Activated naive CD8-positive, alpha-beta T cell (primary cell): ENCODE data around the gene GRIK3.

Experiments used
- H3K27ac Mint-ChIP-seq: one replicate; pipeline ENCODE4 v1.8.0; 2021; ENCODE audit warnings: mixed read lengths
- H3K27me3 Mint-ChIP-seq: one replicate; pipeline ENCODE4 v1.8.0; 2021; ENCODE audit warnings: mixed read lengths
- H3K36me3 Mint-ChIP-seq: one replicate; pipeline ENCODE4 v1.8.0; 2021; ENCODE audit warnings: mixed read lengths
- H3K4me1 Mint-ChIP-seq: one replicate; pipeline ENCODE4 v1.8.0; 2021; ENCODE audit warnings: low read depth, mixed read lengths
- H3K4me3 Mint-ChIP-seq: one replicate; pipeline ENCODE4 v1.8.0; 2021; ENCODE audit warnings: mild to moderate bottlenecking, mixed read lengths
- H3K9me3 Mint-ChIP-seq: one replicate; pipeline ENCODE4 v1.8.0; 2021; ENCODE audit warnings: low read depth, mixed read lengths

The GRIK3 gene

DNA sequence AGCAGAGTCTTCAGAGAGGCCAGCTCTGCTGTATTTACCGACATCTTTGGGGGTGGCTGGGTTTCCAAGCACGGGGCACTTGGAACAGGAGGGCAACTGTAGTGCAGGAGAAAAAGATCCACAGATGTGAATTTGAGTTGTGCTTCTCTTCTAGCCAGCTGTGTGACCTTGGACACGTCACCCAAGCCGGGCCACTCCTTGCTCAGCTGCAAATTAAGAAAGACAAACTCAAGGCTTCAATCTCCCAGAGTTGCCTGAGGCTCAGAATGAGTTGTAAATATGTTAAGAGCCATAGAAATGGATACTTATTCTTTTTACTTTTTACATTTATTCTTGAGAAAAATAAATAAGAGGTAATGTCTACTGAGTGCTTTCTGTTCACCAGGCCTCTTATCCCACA, 24.3 kb downstream of the GRIK3 start:
- Mint-ChIP-seq H3K27me3 (peaks cover 4% of the 10 kb centered on the region), H3K27ac (no peak overlapping the region), H3K9me3 (no peaks in the 10 kb centered on the region), H3K36me3 (no peaks in the 10 kb centered on the region), H3K4me1 (no peaks in the 10 kb centered on the region), H3K4me3 (no peak overlapping the region)

DNA sequence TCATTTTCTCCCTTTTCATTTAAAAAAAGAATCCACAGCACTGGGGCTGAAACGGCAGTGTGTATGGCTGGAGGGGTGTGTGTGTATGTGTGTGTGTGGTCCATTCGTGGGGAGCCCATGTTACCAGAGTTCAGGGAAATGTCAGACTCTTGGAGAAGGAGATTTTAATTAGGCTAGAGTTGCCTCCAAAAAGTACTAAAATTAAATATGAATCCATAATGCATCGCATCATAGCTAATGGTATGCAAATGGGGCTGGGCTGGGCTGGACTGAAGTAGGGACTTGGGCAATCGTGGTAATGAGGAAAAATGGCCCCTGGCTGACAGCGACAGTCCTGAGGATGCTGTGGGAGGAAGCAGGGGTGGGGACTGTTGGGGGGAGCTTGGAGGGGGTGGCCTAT, 24.8 kb downstream of the GRIK3 start:
- peaks cover 4% of the 10 kb centered on the region for H3K27me3 Mint-ChIP-seq
- no peak overlapping the region for H3K27ac Mint-ChIP-seq
- no peaks in the 10 kb centered on the region for H3K4me1 Mint-ChIP-seq
- H3K36me3 Mint-ChIP-seq: no peaks in the 10 kb centered on the region
- H3K9me3 Mint-ChIP-seq: no peaks in the 10 kb centered on the region
- no peak overlapping the region for H3K4me3 Mint-ChIP-seq

DNA sequence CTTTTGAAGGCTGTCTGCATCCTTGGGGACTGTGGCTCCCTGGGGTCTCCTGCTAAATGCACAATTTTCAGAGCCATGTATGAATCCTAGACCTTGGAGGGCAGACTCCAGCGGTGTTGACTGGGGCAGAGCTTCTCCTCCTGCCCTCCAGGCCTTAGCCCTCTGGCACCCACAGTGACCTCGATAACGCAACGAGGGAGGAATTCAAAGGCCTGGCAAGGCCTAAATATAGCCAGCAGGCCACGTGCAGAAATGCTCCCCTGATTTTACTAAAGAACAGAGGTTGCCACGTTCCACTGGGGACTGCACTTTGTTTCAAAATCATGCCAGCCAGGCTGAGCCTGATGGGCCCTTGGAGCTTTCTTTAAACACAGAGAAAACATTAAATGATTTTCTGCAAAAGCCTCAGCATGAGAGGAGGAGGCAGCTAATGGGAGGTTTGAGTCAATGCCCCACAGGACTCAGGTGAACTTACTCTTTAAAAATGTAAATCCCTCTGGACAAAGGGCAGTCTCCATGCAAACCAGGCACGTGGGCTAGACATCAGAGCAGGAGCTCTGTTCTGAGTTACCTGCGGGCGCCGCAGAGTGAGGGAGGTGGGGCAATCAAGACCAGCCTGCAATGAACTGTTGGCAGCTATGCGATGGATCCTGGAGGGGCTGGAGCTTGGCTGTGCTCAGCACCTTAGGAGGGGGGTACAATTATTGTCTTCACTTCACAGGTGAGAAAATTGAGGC, 28.0 kb downstream of the GRIK3 start:
- H3K4me1 Mint-ChIP-seq: no peaks in the 10 kb centered on the region

DNA sequence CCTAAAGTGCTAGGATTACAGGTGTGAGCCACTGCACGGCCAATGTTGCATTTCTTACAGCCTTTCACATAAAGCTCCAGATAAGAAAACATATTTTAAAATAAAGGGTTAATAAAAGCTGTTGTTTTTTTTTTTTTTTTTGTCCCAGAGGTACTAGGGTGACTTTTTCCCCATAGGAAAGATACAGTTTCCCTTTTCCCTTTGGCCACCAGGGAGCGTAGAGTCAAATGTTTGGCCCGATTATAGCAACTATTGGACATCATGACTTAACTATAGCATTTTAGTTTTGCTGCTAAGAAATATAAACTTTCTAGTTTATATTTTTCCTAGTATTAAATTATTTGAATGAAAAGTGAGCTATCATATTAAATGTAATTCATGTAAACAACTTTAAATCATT, 31.4 kb downstream of the GRIK3 start:
- H3K27ac Mint-ChIP-seq: no peak overlapping the region
- no peaks in the 10 kb centered on the region for H3K4me1 Mint-ChIP-seq
- H3K27me3 Mint-ChIP-seq: peaks cover 1% of the 10 kb centered on the region
- no peaks in the 10 kb centered on the region for H3K36me3 Mint-ChIP-seq
- H3K4me3 Mint-ChIP-seq: no peak overlapping the region
- no peaks in the 10 kb centered on the region for H3K9me3 Mint-ChIP-seq

More for the DNA sequence above, 28.0 kb downstream of the GRIK3 start:
- Mint-ChIP-seq H3K9me3 (no peaks in the 10 kb centered on the region), H3K36me3 (no peaks in the 10 kb centered on the region), H3K27me3 (peaks cover 1% of the 10 kb centered on the region), H3K4me3 (no peak overlapping the region), H3K27ac (no peak overlapping the region)

DNA sequence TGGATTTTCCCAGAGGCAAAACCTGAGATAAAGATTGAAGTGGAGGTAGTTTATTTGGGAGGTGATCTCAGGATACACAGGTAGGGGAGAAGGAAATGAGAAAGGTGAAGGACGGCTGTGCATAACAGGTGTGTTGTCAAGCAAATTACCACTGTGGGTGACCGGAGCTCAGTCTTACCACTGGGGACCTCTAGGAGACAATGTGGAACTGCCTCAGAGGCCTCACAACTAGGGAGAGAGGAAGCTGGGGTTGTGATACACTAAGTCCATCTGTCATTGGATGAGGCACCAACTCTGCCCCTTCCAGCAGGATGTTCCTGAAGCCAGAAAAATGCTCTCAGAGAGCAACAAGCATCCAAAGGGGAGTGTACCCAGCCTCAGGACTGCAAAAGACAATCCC, 32.6 kb downstream of the GRIK3 start:
- Mint-ChIP-seq H3K27me3 (no peaks in the 10 kb centered on the region), H3K36me3 (no peaks in the 10 kb centered on the region), H3K4me3 (no peak overlapping the region), H3K4me1 (no peaks in the 10 kb centered on the region), H3K27ac (no peak overlapping the region), H3K9me3 (no peaks in the 10 kb centered on the region)

DNA sequence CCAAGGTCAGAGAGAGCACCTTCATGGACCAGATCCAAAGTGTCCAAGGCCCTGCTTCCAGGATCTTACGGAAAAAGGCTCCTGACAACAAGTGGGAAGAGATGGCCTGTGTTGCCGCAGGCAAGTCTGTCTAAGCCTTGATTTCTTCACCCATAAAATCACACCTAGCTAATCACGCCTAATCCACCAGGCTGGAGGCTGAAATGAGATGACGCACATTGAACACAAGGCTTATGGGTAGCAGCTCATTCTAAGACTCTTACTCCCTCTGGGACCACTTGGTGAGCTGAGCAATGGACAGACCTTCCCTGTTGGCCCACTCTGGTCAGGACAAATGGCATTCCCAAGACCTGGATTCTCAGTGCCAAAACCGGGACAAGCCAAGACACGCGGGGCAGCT, 38.2 kb downstream of the GRIK3 start:
- H3K27ac Mint-ChIP-seq: no peak overlapping the region
- no peak overlapping the region for H3K4me3 Mint-ChIP-seq
- no peaks in the 10 kb centered on the region for H3K4me1 Mint-ChIP-seq
- no peaks in the 10 kb centered on the region for H3K36me3 Mint-ChIP-seq
- H3K9me3 Mint-ChIP-seq: no peaks in the 10 kb centered on the region
- H3K27me3 Mint-ChIP-seq: no peaks in the 10 kb centered on the region

DNA sequence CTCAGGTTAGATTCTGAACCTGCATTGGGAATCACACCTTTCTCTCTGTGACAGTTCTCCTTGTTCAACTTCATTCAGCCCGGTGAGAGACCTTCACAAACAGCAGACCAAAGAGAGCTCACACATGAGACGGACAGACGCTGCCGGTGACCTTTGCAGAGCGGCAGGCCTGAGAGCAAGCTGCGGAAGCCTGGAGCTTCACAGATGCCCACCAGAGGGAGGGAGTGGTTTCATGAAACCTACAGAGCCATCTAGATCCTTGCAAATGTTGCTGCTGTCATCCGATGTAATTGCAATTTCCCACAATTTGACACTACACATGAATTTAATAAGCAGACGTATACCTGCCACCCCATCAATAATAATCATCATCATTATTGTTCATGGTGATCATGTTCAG, 39.4 kb downstream of the GRIK3 start:
- Mint-ChIP-seq H3K4me3 (no peak overlapping the region), H3K36me3 (no peaks in the 10 kb centered on the region), H3K27ac (no peak overlapping the region), H3K27me3 (no peaks in the 10 kb centered on the region), H3K4me1 (no peaks in the 10 kb centered on the region), H3K9me3 (no peaks in the 10 kb centered on the region)

DNA sequence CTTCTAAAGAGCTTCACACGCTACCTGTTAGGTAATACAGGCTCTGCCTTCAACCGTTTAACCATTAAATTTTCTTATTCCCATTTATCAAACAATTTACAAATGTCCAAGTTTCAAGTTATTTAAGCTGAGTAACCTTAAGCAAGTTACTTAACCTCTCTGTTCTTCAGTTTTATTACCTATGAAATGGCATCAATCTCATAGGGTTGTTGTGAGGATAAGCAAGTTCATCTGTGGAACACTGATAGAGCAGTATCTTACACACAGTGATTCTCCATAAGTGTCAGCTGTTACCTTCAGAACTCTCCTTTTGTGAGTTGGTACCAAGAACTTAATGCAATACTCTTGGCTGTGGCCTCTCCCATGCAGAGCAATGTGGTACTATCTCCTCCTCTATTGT, 40.0 kb downstream of the GRIK3 start:
- no peak overlapping the region for H3K4me3 Mint-ChIP-seq
- H3K27me3 Mint-ChIP-seq: peaks cover 2% of the 10 kb centered on the region
- no peak overlapping the region for H3K27ac Mint-ChIP-seq
- H3K36me3 Mint-ChIP-seq: no peaks in the 10 kb centered on the region
- H3K4me1 Mint-ChIP-seq: no peaks in the 10 kb centered on the region
- no peaks in the 10 kb centered on the region for H3K9me3 Mint-ChIP-seq

DNA sequence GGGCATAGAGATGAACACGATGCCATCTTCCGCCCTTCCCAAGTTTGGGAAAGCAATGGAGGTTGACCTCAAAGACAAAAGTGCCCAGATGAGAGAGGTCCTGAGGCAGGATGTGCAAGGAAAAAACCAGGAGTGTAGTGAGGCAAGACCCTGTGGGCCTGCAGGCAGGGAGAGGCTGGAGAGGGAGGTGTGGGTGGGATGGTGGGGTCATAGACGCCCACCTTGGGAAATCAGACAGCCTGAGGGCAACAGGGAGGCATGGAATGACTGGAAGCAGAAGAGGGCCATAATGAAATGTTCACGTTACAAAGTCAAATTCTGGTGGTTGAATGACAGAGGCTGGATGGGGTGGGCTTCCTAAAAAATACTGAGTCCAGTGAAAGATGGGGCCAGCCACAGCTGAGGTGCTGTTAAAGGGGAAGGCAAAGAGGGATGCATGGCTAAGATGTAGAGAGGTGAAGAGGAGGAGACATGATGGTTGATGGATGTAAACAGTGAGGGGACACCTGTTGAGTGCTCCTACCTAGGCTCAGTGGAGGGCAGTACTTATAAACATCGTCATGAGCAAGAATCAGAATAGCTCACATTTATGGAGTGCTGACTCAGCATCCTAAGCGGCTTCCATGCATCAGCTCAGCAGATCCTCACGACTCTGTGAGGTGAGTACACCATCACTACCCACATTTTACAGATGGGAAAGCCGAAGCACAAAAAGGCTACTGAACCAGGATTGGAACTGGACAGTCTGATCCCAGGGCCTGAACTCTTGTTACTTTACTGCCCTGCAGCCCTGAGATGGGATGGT, 42.0 kb downstream of the GRIK3 start:
- Mint-ChIP-seq H3K27me3 (peaks cover 3% of the 10 kb centered on the region), H3K4me1 (no peaks in the 10 kb centered on the region), H3K36me3 (no peaks in the 10 kb centered on the region), H3K27ac (no peak overlapping the region), H3K4me3 (no peak overlapping the region), H3K9me3 (no peaks in the 10 kb centered on the region)

DNA sequence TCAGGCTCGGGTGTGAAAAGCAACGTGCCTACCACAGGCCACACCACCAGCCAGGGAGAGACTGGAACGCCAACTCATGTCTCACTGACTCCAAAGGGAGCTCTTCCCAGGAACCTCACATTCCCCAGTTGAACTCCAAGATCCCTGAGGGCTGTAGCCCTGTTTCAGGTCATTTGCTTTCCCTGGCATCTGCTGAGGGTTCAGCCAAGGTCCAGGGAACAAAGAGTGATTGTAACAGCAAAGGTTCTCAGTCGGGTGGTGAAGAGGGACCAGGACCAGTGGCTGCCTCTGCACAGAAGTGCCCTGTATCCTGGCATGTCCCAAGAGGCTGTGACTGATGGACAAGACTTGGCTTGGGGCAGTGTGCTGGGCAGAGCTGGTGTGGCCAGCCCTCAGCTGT, 42.8 kb downstream of the GRIK3 start:
- Mint-ChIP-seq H3K9me3 (no peaks in the 10 kb centered on the region), H3K4me3 (no peak overlapping the region), H3K4me1 (no peaks in the 10 kb centered on the region), H3K27ac (no peak overlapping the region), H3K36me3 (no peaks in the 10 kb centered on the region), H3K27me3 (peaks cover 3% of the 10 kb centered on the region)

DNA sequence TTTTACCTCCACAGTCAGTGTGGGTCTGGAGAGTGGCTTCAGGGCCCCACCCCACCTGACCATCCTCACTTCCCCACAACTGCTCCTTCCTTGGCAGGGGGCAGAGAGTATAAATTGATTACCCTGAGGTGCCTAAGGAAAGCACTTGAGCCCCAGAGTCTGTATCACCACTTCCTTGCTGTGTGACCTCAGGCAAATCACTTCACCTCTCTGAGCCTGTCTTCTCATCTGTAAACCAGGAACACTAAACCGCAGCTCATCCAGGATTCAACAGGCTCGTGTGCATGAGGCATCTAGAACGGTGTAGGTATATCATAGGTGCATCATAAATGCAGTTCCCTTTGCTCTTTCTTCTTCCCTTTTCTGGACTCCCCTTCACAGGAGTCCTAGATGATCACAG, 43.4 kb downstream of the GRIK3 start:
- Mint-ChIP-seq H3K9me3 (no peaks in the 10 kb centered on the region), H3K27me3 (peaks cover 3% of the 10 kb centered on the region), H3K36me3 (no peaks in the 10 kb centered on the region), H3K27ac (no peak overlapping the region), H3K4me1 (no peaks in the 10 kb centered on the region), H3K4me3 (no peak overlapping the region)

DNA sequence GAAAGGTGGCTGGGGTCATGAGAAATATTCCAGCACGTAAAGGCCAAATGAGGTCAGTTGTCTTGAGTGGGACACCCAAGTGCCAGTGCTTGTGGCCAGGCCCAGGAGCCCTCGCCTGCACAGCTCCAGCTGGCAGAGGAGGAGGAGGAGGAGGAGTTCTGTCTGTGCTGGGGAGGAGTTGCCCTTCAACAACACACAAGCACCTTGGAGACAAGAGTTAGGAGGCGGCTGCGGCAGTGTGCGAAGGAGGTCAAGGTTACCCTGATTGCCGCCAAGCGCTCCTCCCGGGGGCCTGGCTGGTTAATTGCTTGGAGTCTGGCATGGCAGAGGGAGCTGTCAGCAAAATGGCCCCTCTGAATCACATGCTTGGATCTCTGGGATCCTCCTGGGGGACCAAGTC, 45.1 kb downstream of the GRIK3 start:
- no peak overlapping the region for H3K4me3 Mint-ChIP-seq
- no peaks in the 10 kb centered on the region for H3K4me1 Mint-ChIP-seq
- H3K9me3 Mint-ChIP-seq: no peaks in the 10 kb centered on the region

DNA sequence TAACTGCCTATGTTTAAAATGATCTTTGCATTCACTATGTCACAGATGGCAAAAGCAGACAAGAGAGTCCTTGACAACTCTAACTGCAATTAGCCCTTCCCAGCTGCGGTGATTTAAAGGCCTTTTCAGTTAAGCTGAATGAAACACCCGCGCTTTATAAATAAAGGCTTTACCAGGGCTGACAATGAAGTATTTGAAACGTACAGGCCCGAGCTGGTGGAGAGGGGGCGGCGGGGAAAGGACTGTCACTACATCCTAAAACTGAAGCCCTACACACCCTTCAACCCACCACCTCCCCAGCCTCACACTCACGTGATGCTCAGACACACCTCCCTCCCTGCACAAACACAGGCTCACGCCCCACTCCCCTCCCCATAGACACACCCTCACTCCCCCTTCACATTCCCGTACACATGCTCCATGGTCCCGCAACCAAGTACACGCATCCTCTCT, 45.5 kb downstream of the GRIK3 start:
- no peak overlapping the region for H3K27ac Mint-ChIP-seq
- H3K9me3 Mint-ChIP-seq: no peaks in the 10 kb centered on the region
- no peaks in the 10 kb centered on the region for H3K36me3 Mint-ChIP-seq
- H3K27me3 Mint-ChIP-seq: peaks cover 3% of the 10 kb centered on the region
- no peaks in the 10 kb centered on the region for H3K4me1 Mint-ChIP-seq
- no peak overlapping the region for H3K4me3 Mint-ChIP-seq

More for the DNA sequence above, 45.1 kb downstream of the GRIK3 start:
- peaks cover 3% of the 10 kb centered on the region for H3K27me3 Mint-ChIP-seq
- H3K27ac Mint-ChIP-seq: no peak overlapping the region
- H3K36me3 Mint-ChIP-seq: no peaks in the 10 kb centered on the region

DNA sequence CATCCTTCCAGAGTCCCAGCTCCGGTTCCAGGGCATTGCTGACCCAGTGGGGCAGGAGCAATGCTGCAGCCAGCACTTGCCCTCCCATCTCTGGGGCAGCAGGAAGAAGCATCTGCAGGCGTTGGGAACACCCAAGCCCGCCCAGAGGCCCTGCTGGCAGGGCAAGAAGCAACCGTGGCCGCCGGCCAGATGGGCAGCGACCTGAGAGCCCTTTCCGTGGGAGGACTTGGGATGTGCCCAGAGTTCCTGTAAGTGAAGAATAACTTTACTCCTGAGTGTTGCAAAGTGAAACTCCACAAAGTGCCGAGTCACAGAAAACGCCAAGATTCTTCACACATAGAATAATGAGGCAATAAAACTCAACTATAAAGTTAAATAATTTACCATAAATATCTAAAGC, 46.0 kb downstream of the GRIK3 start:
- Mint-ChIP-seq H3K4me3 (no peak overlapping the region), H3K27me3 (peaks cover 3% of the 10 kb centered on the region), H3K36me3 (no peaks in the 10 kb centered on the region), H3K27ac (no peak overlapping the region), H3K9me3 (no peaks in the 10 kb centered on the region), H3K4me1 (no peaks in the 10 kb centered on the region)

DNA sequence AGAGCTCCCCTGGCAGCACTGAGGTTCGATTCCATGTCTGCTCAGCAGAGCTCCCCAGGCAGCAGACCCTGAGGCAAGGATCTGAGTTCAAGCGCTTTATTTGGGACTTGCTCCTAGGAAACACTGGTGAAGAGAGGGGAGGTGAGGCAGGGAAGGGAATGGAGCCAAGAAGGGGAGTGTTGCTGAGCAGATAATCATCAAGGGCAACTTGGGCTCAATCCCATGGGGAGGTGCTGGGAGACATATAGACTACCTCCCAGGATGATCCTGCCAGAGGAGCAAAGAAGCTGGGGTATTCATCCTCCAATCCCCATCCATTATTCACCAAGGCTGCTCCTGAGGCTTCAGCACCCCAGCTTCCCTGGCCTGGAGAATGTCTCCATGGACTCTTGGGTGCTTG, 47.0 kb downstream of the GRIK3 start:
- Mint-ChIP-seq H3K36me3 (no peaks in the 10 kb centered on the region), H3K4me1 (no peaks in the 10 kb centered on the region), H3K9me3 (no peaks in the 10 kb centered on the region), H3K4me3 (no peak overlapping the region), H3K27ac (no peak overlapping the region), H3K27me3 (peaks cover 7% of the 10 kb centered on the region)
